Chondrocyte (in vitro differentiated cells): ENCODE results near the gene LNX1. TPM values are rescaled to one million over a fixed set of nuclear protein-coding genes. Genes with fewer than 3 reads are reported as not detected.
A peak's percentile ranks its signal among the peaks of the same experiment; 100 is the strongest.

ENCODE experiments used
- DNase-seq: peaks from one replicate; pipeline ENCODE4 v3.0.0; 2021; ENCODE audit warnings: mixed read lengths, low spot score
- H3K27ac Mint-ChIP-seq: one replicate; pipeline ENCODE4 v1.8.0; 2021; ENCODE audit warnings: mild to moderate bottlenecking, moderate library complexity, mixed read lengths; ENCODE audit not compliant: unreplicated experiment
- H3K27me3 Mint-ChIP-seq: 2 replicates; pipeline ENCODE4 v1.8.0; 2021; ENCODE audit warnings: low read depth, mixed read lengths
- H3K36me3 Mint-ChIP-seq: 2 replicates; pipeline ENCODE4 v1.8.0; 2021; ENCODE audit warnings: low read depth, mixed read lengths
- H3K4me1 Mint-ChIP-seq: 2 replicates; pipeline ENCODE4 v1.8.0; 2021; ENCODE audit warnings: low read depth, mild to moderate bottlenecking, mixed read lengths
- H3K4me3 Mint-ChIP-seq: one replicate; pipeline ENCODE4 v1.8.0; 2021; ENCODE audit warnings: mild to moderate bottlenecking, moderate library complexity, mixed read lengths; ENCODE audit not compliant: unreplicated experiment
- H3K9me3 Mint-ChIP-seq: 2 replicates; pipeline ENCODE4 v1.8.0; 2021; ENCODE audit warnings: low read depth, mixed read lengths
- CTCF ChIP-seq: fragments of 200-600 bp; sonication (generic); IDR thresholded peaks from 2 replicates; pipeline ENCODE4 v1.5.0; 2021; ENCODE audit warnings: antibody characterized with exemption, mild to moderate bottlenecking, moderate library complexity
- total RNA-seq: library from RNA; stranded (reverse); gene quantifications from 3 replicates; pipeline ENCODE4 v1.2.1, GENCODE V29; 2021

LNX1 gene
- total RNA-seq, 1 donor from 2014 or later, result 1.8 TPM

- H3K27me3 Mint-ChIP-seq, result no peaks in the 10 kb centered on the region
- peaks cover 29% of the 10 kb centered on the region for H3K4me1 Mint-ChIP-seq
- no peak for DNase-seq
- no peaks in the 10 kb centered on the region for H3K9me3 Mint-ChIP-seq
- H3K4me3 Mint-ChIP-seq, result no peak overlapping the region
- no peak for TF ChIP-seq CTCF
- H3K27ac Mint-ChIP-seq, result no peak overlapping the region
- H3K36me3 Mint-ChIP-seq, result no peaks in the 10 kb centered on the region
Measured at GRCh38 chr4:53510321-53510720, 81.0 kb downstream of the LNX1 start.

GRCh38 chr4:53508446-53508845 is 82.8 kb downstream of the LNX1 start:
- Mint-ChIP-seq H3K4me1 (peaks cover 29% of the 10 kb centered on the region), H3K36me3 (no peaks in the 10 kb centered on the region), H3K27ac (peak overlapping the region; percentile 95), H3K9me3 (no peaks in the 10 kb centered on the region), H3K4me3 (peak overlapping the region; percentile 67), H3K27me3 (no peaks in the 10 kb centered on the region)
- TF ChIP-seq CTCF, result peak; percentile 42
- no peak for DNase-seq

GRCh38 chr4:53507671-53508286 is 83.5 kb downstream of the LNX1 start:
- no peak for DNase-seq
- H3K27ac Mint-ChIP-seq, result peak overlapping the region; percentile 95
- no peaks in the 10 kb centered on the region for H3K9me3 Mint-ChIP-seq

GRCh38 chr4:53507058-53507457 is 84.2 kb downstream of the LNX1 start:
- H3K36me3 Mint-ChIP-seq, result peaks cover 2% of the 10 kb centered on the region
- H3K27me3 Mint-ChIP-seq, result no peaks in the 10 kb centered on the region
- H3K4me3 Mint-ChIP-seq, result no peak overlapping the region
- peaks cover 29% of the 10 kb centered on the region for H3K4me1 Mint-ChIP-seq
- DNase-seq, result no peak
- no peak for TF ChIP-seq CTCF
- no peaks in the 10 kb centered on the region for H3K9me3 Mint-ChIP-seq
- H3K27ac Mint-ChIP-seq, result peak overlapping the region; percentile 95

More at GRCh38 chr4:53507671-53508286, 83.5 kb downstream of the LNX1 start:
- no peaks in the 10 kb centered on the region for H3K27me3 Mint-ChIP-seq
- peak; percentile 5 for TF ChIP-seq CTCF
- peaks cover 29% of the 10 kb centered on the region for H3K4me1 Mint-ChIP-seq
- peak overlapping the region; percentile 67 for H3K4me3 Mint-ChIP-seq
- peaks cover 2% of the 10 kb centered on the region for H3K36me3 Mint-ChIP-seq

- no peak overlapping the region for H3K27ac Mint-ChIP-seq
- H3K4me3 Mint-ChIP-seq, result no peak overlapping the region
- no peaks in the 10 kb centered on the region for H3K27me3 Mint-ChIP-seq
- H3K4me1 Mint-ChIP-seq, result peaks cover 29% of the 10 kb centered on the region
- no peaks in the 10 kb centered on the region for H3K9me3 Mint-ChIP-seq
- peaks cover 2% of the 10 kb centered on the region for H3K36me3 Mint-ChIP-seq
- no peak for DNase-seq
- TF ChIP-seq CTCF, result peak; percentile 61
Measured at GRCh38 chr4:53505947-53506346, 85.3 kb downstream of the LNX1 start.
